Raji (cell line): ENCODE data around the gene GATB.

Source experiments
- POLR2A ChIP-seq: IDR thresholded peaks from 2 replicates; pipeline ENCODE4 v1.6.1; 2011; ENCODE audit warnings: low read depth, low read length, control low read depth; ENCODE audit not compliant: insufficient read depth

GATB gene

DNA sequence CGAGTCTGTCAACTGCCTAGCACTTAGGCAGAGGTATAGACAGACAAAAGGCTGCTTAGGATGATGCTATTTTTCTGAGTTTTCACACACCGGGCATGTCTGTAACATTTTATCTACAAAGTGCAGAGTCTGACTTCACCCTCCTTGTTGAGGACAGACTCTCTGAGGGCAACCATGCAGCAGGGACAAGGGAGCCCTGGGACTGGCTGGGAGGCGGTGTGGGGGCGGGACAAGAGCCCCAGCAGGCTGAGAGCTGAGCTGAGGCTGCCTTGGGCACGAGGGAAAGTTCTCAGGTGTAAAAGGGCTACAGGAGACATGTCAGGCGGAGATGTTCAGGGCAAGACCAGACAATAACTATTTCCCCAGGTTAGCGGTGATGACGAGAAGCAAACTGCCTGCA lies 81.6 kb downstream of the GATB start:
- no peak for TF ChIP-seq POLR2A

DNA sequence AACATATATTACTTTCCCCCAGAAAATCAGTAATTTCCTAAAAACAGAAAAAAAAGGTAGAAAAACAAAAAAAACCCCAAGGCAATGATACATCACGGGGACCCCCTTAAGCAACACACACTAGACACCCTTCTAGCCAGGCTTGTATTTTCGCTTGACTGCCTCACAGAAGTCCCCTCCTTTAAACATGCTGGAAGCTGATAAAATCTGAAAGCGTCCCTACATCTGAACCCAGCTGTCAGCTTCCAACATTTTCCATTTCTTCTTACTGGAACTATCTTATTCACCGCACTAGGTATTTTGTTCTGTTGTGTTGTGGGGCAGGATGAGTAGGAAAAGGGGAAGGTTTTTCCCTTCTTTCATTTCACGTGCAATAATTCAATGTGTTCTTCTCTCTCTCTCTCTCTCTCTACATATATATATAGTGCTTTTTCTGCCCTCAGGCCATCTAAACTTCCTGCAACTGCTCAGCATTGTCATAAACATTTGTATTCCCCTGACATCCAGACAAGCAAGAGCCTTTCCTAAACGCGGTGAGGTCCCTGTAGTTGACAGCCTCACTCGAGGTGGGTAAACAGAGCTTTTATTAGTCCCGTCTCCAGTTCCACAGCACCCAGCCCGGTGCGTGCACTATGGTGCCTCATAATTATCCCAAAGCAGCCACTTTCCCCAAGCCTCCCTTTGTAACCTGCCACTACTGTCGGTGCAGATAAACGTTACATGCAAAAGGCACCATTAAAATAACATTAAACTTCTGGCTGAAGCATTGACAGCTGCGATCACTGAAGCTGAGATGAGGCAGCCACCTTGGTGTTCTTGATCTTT lies 82.5 kb downstream of the GATB start:
- no peak for TF ChIP-seq POLR2A

DNA sequence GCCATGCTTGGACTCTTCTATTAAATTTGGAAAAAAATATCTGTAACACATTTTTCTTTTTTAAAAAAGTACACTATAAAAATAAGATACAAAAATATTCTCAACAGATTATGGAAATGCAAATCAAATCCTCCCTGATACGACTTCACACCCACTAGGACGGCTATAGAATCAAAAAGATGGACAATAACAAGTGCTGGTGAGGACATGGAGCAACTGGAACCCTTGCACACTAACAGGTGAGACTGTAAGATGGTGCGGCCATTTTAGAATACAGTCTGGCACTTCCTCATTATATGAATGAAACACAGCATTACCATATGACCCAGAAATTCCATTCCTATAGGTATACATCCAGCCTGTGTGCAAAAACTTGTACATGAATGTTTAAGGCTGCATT lies 83.6 kb downstream of the GATB start:
- no peak for TF ChIP-seq POLR2A

DNA sequence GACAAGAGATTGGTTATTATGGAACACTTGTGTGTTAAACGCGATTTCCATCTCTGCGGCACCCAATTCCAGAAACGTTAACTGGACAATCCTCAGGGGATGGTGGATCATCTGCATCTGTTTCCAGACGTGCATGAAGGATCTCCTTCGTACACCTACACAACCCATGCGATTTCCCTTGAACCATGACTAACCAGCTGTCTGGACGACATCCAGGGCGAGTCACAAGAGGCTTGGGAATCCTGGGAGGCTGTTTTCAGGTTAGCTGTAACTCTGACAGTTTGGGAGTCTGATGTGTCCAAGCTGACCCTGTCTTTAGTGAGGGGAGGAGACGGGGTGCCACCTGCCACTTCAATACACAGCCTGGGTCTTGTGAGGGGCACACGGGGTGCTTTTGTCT lies 84.5 kb downstream of the GATB start:
- no peak for TF ChIP-seq POLR2A

DNA sequence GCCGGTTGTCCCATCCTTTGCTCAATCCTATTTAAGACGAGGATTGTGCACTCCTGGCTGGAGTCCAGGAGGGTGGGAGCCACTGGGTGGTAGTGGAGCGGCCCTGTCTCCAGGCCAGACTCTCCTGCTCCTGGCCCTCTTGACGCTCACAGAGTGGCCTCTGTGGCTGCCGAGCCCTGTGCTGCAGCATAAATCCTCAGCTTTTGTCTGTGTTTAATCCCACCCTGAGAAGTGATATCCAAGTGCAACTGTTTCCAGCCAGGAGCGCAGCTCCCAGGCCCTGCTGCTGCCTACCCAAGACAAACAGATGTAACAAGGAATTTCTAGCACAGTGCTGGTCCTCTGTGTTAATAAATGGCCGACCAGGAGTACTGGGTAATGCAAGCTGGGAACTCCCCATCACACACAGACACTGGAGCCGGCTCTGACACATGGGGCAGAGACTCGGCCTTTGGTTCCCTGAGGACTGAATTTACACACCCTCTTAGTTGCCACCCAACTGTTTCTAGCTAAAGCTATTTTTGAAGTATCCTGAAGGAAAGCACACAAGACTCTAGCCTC lies 85.3 kb downstream of the GATB start:
- TF ChIP-seq POLR2A: no peak

DNA sequence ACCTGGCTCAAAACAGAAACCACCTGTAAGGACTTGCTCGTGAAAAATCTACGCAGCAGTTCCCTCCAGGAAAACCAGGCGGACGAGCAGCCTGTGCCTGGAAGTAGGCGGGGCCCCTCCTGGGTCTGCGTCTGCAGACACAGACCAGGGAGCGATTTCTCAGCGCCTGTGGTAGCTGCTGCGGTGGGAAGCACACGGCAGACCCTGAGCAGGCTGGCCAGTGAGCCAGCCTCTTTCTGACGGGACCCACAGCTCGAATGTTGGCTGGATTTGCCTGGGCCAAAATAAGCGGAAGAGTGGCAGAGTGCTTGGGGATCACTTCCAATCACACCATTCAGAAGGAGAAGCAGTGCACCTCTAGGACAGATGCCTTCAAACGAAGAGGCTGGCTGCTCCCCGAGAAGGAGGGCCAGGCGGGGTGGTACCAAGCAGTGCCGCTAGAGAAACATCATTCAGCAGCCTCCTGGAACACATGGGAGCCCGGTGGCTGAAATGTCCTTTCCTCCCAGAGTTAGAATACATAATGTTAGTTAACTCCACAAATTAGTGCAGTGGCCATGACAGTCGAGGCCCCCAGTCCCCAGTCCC lies 85.9 kb downstream of the GATB start:
- TF ChIP-seq POLR2A: no peak

DNA sequence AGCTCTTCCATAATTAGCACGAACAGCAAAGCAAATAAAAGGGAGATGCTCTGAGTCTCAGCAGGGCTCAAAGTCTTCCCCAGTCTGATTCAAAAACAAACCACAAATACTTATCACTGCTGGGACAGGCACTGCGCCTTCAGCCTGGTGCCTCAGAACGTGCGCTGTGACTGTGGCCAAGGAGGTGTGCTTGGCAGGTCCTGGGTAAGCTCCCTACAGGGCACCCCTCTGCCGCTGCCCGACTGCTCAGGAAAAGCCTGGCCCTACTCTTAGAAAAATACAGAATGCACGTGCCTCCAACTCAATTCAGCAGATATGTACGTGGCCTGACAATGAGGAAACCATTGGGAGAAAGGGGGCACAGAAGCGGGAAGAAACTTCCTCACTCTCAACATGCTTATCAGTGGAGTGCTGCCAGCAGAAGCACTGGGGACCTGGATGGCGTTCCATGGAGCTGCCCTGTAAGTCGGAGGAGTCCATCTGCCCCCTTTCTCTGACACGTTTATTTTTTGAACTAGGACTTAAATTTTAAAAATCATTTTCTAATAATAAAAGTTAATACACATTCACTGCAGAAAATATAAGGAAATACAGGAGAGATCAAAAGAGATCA lies 86.8 kb downstream of the GATB start:
- no peak for TF ChIP-seq POLR2A

DNA sequence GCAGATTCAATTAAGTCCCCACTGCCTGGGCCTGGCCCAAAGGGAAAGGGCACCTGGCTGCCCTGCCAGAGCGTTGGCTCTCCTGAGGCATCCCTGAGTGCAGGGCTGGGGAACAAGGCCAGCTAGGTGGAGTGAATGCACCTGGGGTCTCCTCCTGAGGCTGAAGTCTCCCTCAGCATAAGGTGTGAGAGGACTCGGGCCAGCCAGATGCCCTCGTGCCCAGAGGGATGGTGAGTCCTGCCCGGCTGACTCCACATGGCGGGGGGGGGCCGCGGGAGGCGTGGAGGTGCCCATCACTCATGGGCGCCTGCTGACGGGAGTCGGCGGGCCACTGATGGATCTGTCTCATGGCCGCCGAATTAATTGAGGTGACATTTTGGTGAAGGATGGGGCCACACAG lies 87.8 kb downstream of the GATB start:
- no peak for TF ChIP-seq POLR2A

DNA sequence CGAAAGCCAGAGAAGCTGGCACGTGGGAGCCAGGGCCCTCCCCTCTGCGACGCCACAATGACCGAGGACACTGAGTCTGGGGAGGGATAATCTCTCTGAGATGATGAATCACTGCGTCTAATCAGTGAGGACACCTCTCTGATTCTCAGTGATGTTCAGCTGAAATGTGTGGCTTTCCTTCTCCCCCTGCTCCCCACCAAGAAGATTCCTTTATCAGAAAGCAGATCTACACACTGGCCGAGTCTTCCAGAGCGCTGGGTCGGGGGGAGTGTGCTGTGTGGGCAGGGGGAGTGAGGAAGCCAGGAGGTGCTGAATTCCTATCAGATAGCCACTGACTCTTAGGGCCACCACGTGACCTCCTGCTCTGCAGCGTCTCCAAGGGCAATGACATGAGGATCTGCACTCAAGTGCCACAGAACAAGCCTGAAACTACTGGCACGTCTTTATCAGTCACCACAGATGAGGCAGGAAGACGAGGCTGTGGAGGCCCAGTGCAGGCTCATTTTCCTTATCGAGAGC lies 89.2 kb downstream of the GATB start:
- no peak for TF ChIP-seq POLR2A

DNA sequence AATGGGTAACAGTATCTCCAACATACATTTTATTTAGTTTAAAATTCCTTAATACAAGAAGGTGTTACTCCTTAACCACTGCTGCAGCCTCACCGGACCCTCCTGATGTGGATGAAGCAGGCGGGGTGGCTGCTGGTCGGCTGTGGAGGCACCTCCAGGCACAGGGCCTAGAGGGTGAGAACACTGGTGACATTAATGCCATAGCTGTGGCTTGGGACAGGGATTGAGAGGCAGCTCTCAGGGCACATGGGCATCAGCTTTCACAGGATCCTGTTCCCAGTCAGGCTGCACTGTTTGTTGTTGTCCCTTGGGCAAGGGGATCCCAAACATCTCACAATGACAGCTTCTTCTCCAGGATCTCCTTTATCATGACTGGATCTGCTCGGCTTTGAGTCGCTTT lies 90.0 kb downstream of the GATB start:
- TF ChIP-seq POLR2A: no peak

DNA sequence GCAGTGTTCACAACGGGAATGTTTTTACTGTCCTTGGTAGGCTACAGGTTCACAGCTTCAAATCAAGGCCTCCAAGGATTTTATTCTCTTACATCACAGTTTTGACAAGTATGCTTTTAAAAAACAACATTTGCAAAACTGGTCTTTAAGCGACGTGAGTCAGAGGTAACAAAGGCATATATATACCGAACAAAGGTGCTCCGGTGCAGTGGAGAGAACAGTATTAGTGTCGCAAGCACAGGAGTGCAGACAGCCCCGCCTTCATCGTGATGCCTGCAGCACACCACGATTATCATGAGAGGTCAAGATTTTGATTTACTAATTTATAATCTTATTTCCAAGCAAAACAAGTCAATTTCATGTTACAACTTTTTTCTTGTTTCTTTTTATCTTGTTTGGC lies 90.8 kb downstream of the GATB start:
- TF ChIP-seq POLR2A: no peak

DNA sequence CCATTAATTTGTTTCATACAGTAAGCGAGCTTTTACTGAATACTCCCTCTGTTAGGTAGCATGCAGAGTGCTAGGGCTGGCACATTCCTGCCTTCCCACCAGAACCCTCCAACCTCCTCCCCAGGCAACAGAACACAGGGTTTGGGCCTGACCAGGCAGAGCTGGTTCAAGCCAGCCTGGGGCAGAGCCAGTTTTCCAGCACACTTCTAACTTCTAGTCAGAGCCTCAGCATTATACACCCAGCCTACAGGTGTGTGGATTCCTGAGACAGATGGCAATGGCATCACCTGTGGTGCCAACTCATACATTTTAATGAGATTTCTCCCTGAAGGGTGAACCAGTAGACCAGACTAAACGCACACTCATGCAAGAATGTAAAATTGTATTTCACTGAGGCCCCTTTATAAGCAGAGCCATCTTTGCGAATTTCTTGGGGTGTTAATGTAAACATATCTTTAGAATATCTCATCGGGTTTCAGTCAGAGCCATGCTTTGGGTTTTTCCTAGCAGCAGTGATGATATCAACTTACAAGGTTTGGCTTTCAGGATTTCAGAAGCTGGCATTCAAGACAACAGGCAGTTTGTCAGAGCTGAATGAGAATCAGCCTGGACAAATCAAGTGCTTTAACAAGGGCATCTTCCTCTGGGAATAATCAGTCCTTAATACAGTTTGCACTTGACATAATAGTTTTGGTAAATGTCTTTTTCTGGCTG lies 92.0 kb downstream of the GATB start:
- no peak for TF ChIP-seq POLR2A

DNA sequence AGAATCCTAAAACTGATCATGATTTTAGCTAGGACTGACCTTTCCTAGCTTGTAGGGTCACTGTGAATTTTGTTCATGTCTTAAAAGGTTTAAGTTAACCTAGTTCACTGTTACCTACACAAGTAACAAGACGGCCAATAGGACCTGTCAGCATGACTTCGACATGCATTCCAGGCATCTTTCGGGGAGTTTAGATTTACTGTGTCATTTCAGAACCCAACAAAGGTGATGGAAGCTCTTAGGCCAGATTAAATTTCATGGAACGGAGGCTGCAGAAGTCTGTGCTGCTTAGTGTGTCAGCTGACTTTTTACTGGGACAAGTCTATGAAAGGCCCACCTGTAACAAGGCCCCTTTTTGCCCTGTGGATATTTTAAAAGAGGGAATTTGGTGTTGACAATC lies 93.1 kb downstream of the GATB start:
- no peak for TF ChIP-seq POLR2A

DNA sequence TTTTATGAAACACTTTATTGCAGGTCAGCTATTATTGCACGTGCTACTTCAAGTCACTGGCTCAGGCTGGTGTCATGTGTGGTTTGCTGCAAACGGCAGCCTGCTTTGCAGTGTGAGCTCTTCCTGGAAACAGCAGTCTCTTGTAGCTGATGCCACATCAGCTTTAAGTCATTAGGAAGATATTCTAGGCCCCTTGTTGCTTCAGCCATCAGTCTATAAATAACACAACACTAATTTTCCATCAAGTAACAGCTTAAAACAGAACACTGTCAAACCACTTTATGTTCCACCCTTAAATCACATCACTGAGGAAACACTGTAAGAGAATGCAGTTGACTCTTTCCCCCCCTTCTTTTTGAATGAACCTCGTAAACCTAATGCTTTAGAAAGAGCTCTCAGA lies 93.8 kb downstream of the GATB start:
- no peak for TF ChIP-seq POLR2A

DNA sequence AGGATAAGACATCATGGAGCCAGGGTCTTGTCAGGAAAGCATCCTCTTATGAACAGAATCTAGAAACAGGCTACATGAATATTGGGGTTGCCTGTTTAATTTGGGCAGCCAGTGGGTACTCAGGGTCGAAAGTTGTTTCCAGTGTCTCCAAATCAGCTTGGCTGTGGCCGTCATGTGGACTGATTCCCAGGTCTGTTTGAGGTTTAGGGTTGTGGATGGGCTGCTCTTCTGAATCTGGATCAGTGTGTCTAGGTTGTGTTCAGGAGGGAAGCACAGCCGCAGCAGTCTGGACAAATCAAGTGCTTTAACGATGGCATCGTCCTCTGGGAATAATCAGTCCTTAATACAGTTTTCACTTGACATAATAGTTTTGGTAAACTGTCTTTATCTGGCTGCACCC lies 94.3 kb downstream of the GATB start:
- no peak for TF ChIP-seq POLR2A
